ENCODE measurements around the gene SORCS2.

GRCh38 chr4:7662507-7662846 is 470.1 kb downstream of the SORCS2 start:
- no peak for TF ChIP-seq EZH2 (IDR thresholded peaks at IDR 0.05)
- no peak for TF ChIP-seq POLR2AphosphoS5 (IDR thresholded peaks at IDR 0.05; ENCODE audit: borderline replicate concordance, low read depth, low read length)

All from SK-N-MC (cell line).